ENCODE measurements around the gene SUV39H1.

Gene SUV39H1

DNA sequence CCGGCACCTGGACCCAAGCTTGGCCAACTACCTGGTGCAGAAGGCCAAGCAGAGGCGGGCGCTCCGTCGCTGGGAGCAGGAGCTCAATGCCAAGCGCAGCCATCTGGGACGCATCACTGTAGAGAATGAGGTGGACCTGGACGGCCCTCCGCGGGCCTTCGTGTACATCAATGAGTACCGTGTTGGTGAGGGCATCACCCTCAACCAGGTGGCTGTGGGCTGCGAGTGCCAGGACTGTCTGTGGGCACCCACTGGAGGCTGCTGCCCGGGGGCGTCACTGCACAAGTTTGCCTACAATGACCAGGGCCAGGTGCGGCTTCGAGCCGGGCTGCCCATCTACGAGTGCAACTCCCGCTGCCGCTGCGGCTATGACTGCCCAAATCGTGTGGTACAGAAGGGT, 3.7 kb downstream of the SUV39H1 start:
- no peak overlapping the region for H3K27ac Mint-ChIP-seq

GRCh38 chrX:48700951-48701653, 4.6 kb downstream of the SUV39H1 start:
- ATAC-seq (no peak), DNase-seq (ENCODE audit: low spot score in 2 of 2) (no peak)
- Mint-ChIP-seq H3K4me3 (no peak overlapping the region), H3K9me3 (no peaks in the 10 kb centered on the region), H3K4me1 (peaks cover 35% of the 10 kb centered on the region), H3K27ac (no peak overlapping the region), H3K36me3 (peaks cover 65% of the 10 kb centered on the region)

More for the DNA sequence above, 3.7 kb downstream of the SUV39H1 start:
- DNase-seq (ENCODE audit: low spot score in 2 of 2) (no peak), ATAC-seq (no peak)
- Mint-ChIP-seq H3K4me1 (peaks cover 44% of the 10 kb centered on the region), H3K4me3 (no peak overlapping the region), H3K36me3 (peaks cover 59% of the 10 kb centered on the region), H3K9me3 (no peaks in the 10 kb centered on the region)

- Mint-ChIP-seq H3K36me3 (peaks cover 63% of the 10 kb centered on the region), H3K27ac (peak overlapping the region; percentile 87), H3K9me3 (no peaks in the 10 kb centered on the region), H3K4me1 (peaks cover 27% of the 10 kb centered on the region), H3K4me3 (no peak overlapping the region)
- no peak for ATAC-seq
- DNase-seq (ENCODE audit: low spot score in 2 of 2), result no peak
Measured at GRCh38 chrX:48702032-48702431, 5.5 kb downstream of the SUV39H1 start.

- no peak for DNase-seq (ENCODE audit: low spot score in 2 of 2)
- Mint-ChIP-seq H3K9me3 (no peaks in the 10 kb centered on the region), H3K4me1 (peaks cover 20% of the 10 kb centered on the region), H3K4me3 (no peak overlapping the region), H3K27ac (peak overlapping the region; percentile 87), H3K36me3 (peaks cover 64% of the 10 kb centered on the region)
- no peak for ATAC-seq
Measured at GRCh38 chrX:48702716-48703115, 6.2 kb downstream of the SUV39H1 start.

DNA sequence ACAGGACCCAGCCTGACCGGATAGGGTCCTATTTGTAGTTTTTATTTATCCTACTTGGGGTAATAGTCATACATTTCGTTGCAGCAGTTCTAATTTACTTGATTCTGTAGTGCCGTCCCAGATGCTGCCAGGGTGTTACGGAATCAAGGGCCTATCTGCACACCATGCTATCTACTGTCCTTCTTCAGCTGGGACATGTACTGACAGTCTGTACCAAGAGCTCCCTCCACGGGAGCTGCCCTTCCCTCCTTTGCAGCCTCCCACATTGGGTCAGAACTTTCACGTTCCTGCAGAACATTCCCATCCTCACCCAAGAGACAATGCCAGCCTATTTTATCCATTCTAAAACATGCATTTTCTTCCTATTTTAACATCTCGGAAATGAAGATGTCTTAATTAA, 6.7 kb downstream of the SUV39H1 start:
- H3K4me1 Mint-ChIP-seq, result peaks cover 19% of the 10 kb centered on the region
- H3K4me3 Mint-ChIP-seq, result no peak overlapping the region
- H3K27ac Mint-ChIP-seq, result peak overlapping the region; percentile 85
- no peak for ATAC-seq
- H3K36me3 Mint-ChIP-seq, result peaks cover 66% of the 10 kb centered on the region
- H3K9me3 Mint-ChIP-seq, result no peaks in the 10 kb centered on the region
- DNase-seq (ENCODE audit: low spot score in 2 of 2), result no peak

DNA sequence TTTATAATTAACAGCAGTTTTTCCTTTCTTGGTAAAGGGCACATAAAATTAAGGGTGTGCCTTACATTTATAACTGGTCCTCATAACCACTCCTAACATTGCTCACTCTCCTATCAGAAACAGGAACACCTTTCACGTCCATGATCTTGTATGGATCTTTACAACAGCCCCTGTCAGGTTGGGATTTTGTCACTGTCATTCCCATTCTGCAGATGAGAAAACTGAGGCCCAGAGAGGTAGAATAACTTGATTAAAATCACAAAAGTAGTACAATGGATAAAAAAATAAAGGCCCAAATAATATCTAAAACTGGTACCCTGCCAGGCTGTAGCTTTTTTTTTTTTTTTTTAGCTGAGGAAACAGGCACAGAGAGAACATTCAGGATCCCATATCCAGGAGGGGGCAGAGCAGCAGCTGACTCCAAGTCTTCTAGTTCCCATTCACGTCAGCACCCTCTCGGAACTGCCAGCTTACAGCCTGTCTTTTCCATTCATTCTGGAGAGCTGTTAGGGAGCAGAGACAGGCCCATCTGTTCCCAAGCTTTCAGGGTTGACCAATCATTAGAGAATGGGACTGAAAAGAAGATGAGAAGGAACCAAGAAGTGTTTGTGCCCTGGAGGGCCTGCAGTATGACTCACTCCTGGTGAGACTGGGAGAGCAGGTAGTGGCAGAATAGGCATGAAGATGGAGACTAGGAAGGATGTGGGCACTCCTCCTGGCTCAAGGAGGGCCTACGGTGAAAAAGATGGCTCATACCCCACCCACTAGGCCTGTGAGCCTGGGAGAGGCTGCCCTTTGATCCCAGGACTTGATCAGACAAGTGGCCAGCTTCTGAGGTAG, 7.3 kb downstream of the SUV39H1 start:
- peaks cover 19% of the 10 kb centered on the region for H3K4me1 Mint-ChIP-seq
- no peak for ATAC-seq
- H3K9me3 Mint-ChIP-seq, result no peaks in the 10 kb centered on the region
- no peak for DNase-seq (ENCODE audit: low spot score in 2 of 2)
- peaks cover 65% of the 10 kb centered on the region for H3K36me3 Mint-ChIP-seq
- H3K4me3 Mint-ChIP-seq, result no peak overlapping the region
- H3K27ac Mint-ChIP-seq, result peak overlapping the region; percentile 85

DNA sequence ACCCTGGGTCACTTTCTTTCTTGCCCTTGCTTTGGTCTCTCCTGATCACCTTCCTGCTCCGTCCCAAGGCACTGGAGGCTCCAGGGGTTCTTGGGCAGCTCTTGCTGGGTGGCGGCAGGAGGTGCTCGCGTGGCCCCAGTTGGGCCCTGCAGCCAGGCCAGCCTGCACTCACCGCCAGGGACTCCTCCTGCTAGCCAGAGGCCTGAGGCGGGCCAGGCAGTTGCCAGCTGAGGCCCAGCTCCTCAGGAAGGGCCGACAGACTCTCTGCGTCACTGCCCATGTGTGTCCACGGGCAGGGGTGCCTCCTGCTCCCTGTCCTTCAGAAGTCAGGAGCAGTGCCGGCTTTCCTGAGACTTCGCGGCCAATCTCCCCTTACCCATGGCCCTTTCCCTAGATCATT, 9.3 kb downstream of the SUV39H1 start:
- H3K4me1 Mint-ChIP-seq, result peaks cover 19% of the 10 kb centered on the region
- H3K36me3 Mint-ChIP-seq, result peaks cover 48% of the 10 kb centered on the region
- DNase-seq (ENCODE audit: low spot score in 2 of 2) (no peak), ATAC-seq (no peak)
- H3K4me3 Mint-ChIP-seq, result no peak overlapping the region
- H3K9me3 Mint-ChIP-seq, result no peaks in the 10 kb centered on the region
- H3K27ac Mint-ChIP-seq, result peak overlapping the region; percentile 60

DNA sequence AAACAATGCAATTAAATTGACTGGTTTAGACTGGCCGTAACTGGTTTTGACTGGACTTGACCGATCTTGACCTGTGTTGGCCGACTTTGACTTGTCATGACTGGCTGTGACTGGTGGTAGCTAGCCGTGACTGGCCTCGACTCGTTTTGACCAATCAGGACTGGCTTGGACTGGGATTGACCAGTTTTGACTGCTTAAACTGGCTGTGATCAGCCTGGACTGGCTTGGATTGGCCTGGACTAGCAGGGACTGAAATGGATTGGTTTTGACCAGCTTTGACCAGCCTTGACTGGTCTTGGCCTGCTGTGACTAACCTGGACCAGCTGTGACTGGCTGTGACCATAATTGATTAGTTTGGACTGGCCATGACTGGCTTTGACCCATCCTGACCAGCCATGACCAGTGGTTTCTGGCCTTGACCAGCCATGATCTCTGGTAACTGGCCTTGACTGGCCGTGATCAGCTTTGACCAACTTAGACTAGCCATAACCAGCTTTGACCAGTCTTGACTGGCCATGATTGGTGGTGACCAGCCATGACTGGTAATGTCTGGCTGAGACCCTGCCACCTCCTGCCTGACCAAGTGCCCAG, 13.1 kb downstream of the SUV39H1 start:
- no peak overlapping the region for H3K4me3 Mint-ChIP-seq
- H3K4me1 Mint-ChIP-seq, result peaks cover 43% of the 10 kb centered on the region
- H3K9me3 Mint-ChIP-seq, result no peaks in the 10 kb centered on the region
- H3K36me3 Mint-ChIP-seq, result peaks cover 34% of the 10 kb centered on the region
- ATAC-seq (no peak), DNase-seq (ENCODE audit: low spot score in 2 of 2) (no peak)
- H3K27ac Mint-ChIP-seq, result no peak overlapping the region

DNA sequence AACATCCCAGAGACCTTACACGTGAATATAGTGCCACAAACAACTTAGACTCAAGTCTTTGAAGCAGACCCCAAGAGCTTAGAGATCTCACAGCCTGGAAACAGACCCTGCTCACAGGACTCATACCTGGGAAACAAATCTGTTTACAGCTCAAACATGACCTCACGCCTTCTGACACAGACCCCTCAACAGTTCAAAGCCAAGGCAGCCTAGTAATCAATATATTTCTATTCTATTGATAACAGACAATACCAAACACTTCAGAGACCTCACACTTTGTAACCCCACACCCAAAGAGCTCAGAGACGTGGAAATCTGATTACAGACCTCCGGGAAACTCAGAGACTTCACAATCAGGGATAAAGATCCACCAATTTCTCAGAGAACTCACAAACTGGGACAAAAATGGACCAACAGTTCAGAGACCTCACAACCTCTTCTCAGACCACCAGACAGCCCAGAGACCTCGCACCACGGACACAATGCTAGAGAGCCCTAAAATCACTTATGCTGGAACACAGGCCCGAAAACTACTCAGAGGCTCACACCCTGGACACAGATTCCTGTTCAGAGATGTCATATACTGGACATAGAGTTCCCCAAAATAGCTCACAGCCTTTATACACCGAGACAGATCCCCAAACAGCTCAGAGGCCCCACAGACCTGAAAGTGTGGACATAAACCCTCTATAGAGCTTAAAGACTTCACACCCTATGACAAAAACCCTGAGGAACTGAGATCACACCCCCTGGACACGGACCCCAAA, 14.8 kb downstream of the SUV39H1 start:
- H3K27ac Mint-ChIP-seq, result peak overlapping the region; percentile 91
- DNase-seq (ENCODE audit: low spot score in 2 of 2) (no peak), ATAC-seq (no peak)
- peaks cover 60% of the 10 kb centered on the region for H3K4me1 Mint-ChIP-seq
- peak overlapping the region; percentile 58 for H3K4me3 Mint-ChIP-seq
- no peaks in the 10 kb centered on the region for H3K9me3 Mint-ChIP-seq
- H3K36me3 Mint-ChIP-seq, result peaks cover 22% of the 10 kb centered on the region

DNA sequence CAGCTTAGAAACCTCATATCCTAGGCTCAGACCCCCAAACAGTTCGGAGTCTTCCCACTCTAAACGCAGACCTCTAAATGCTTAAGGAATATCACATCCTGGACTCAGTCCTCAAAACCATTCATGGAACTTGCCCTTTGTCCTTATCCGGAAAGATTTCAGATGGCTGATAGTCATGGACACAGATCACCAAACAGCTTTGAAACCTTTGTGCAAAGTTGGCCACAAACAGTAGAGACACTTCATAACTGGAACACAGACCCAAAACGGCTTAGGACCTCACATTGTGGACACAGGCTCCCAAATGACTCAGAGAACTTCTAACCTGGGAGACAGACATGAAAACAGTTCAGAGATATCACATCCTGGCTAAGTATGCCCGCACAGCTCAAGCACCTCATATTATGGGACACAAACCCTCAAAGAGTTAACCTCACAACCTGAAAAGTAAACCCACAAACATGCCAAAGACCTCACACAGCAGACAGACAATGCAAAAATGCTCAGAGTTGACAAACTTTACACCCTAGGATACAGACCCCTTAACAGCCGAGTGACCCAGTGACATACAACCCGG, 15.5 kb downstream of the SUV39H1 start:
- peaks cover 67% of the 10 kb centered on the region for H3K4me1 Mint-ChIP-seq
- ATAC-seq, result no peak
- DNase-seq (ENCODE audit: low spot score in 2 of 2), result no peak
- H3K27ac Mint-ChIP-seq, result peak overlapping the region; percentile 91
- H3K9me3 Mint-ChIP-seq, result no peaks in the 10 kb centered on the region
- peaks cover 17% of the 10 kb centered on the region for H3K36me3 Mint-ChIP-seq
- H3K4me3 Mint-ChIP-seq, result peak overlapping the region; percentile 58

- Mint-ChIP-seq H3K9me3 (no peaks in the 10 kb centered on the region), H3K4me1 (peaks cover 79% of the 10 kb centered on the region), H3K27ac (peak overlapping the region; percentile 91), H3K4me3 (peak overlapping the region; percentile 58), H3K36me3 (peaks cover 9% of the 10 kb centered on the region)
- peak; percentile 68 for ATAC-seq
- DNase-seq (ENCODE audit: low spot score in 2 of 2), result no peak
Measured at GRCh38 chrX:48713847-48714246, 17.3 kb downstream of the SUV39H1 start.

- DNase-seq (ENCODE audit: low spot score in 2 of 2) (no peak), ATAC-seq (peak; percentile 25)
- H3K4me1 Mint-ChIP-seq, result peaks cover 83% of the 10 kb centered on the region
- peak overlapping the region; percentile 91 for H3K27ac Mint-ChIP-seq
- peak overlapping the region; percentile 58 for H3K4me3 Mint-ChIP-seq
- peaks cover 9% of the 10 kb centered on the region for H3K36me3 Mint-ChIP-seq
- H3K9me3 Mint-ChIP-seq, result no peaks in the 10 kb centered on the region
Measured at GRCh38 chrX:48714573-48714972, 18.0 kb downstream of the SUV39H1 start.

GRCh38 chrX:48715072-48715471, 18.5 kb downstream of the SUV39H1 start:
- Mint-ChIP-seq H3K9me3 (no peaks in the 10 kb centered on the region), H3K4me1 (peaks cover 83% of the 10 kb centered on the region), H3K4me3 (peak overlapping the region; percentile 58), H3K27ac (peak overlapping the region; percentile 91), H3K36me3 (peaks cover 9% of the 10 kb centered on the region)
- DNase-seq (ENCODE audit: low spot score in 2 of 2) (no peak), ATAC-seq (peak; percentile 66)

DNA sequence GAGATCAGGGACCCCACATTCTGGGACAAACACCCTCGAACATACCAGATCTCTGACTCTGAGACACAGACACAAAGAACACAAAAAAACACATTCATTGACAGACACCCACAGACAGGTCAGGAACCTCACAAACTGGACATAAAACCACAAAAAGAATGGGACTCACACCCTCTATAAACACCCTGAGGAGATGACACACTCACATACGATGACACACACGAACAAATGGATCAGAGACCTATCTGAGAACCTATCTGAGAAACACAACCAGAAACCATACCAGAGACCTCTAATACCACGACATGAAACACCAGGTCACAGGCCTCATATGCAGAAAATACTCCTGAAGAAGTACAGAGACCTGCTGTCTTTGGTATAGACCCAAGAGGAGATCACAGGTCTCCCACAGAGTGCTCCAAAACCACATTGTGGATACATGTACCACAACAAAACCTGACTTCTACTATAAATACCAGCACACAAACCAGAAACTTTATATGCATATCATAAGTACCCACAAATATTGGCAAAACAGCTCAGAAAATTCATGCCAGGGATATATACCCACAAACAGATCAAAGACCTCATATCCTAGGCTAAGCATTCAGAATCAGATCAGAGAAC, 19.5 kb downstream of the SUV39H1 start:
- peak overlapping the region; percentile 58 for H3K4me3 Mint-ChIP-seq
- H3K9me3 Mint-ChIP-seq, result no peaks in the 10 kb centered on the region
- peak overlapping the region; percentile 91 for H3K27ac Mint-ChIP-seq
- ATAC-seq (peak; percentile 9), DNase-seq (ENCODE audit: low spot score in 2 of 2) (no peak)
- H3K4me1 Mint-ChIP-seq, result peaks cover 77% of the 10 kb centered on the region
- H3K36me3 Mint-ChIP-seq, result peaks cover 9% of the 10 kb centered on the region

Data from stimulated activated effector memory CD8-positive, alpha-beta T cell treated with anti-CD3 and anti-CD28 coated beads, Interleukin-12 subunit alpha, Interleukin-12 subunit beta, amount 100 ng/mL, for 72 hours (primary cell).